BLaER1 (cell line): ENCODE data around the gene POLH.
"Not testable (repeated sequence)": the region's sequence is repeated elsewhere in the genome, so short reads cannot be mapped to it uniquely, and the experiment has no call there.

ENCODE experiments used
- H3K27ac ChIP-seq: shearing (Covaris generic); formaldehyde crosslinking; 2 replicates; pipeline ENCODE4 v1.8.1; 2022
- H3K27me3 ChIP-seq: shearing (Covaris generic); formaldehyde crosslinking; 2 replicates; pipeline ENCODE4 v1.8.1; 2022
- H3K36me3 ChIP-seq: shearing (Covaris generic); formaldehyde crosslinking; 2 replicates; pipeline ENCODE4 v1.8.1; 2022
- H3K4me1 ChIP-seq: shearing (Covaris generic); formaldehyde crosslinking; 2 replicates; pipeline ENCODE4 v1.8.1; 2022
- H3K4me2 ChIP-seq: shearing (Covaris generic); formaldehyde crosslinking; 2 replicates; pipeline ENCODE4 v1.8.1; 2022
- H3K4me3 ChIP-seq: shearing (Covaris generic); formaldehyde crosslinking; 2 replicates; pipeline ENCODE4 v1.8.1; 2022
- H3K9ac ChIP-seq: shearing (Covaris generic); formaldehyde crosslinking; 2 replicates; pipeline ENCODE4 v1.8.1; 2022
- H3K9me3 ChIP-seq: shearing (Covaris generic); formaldehyde crosslinking; 2 replicates; pipeline ENCODE4 v1.8.1; 2022
- H4K20me1 ChIP-seq: shearing (Covaris generic); formaldehyde crosslinking; 2 replicates; pipeline ENCODE4 v1.8.1; 2022
- Cebpa-rat ChIP-seq: shearing (Covaris generic); IDR thresholded peaks from 2 replicates; pipeline ENCODE4 v1.8.1; 2022

POLH gene

DNA sequence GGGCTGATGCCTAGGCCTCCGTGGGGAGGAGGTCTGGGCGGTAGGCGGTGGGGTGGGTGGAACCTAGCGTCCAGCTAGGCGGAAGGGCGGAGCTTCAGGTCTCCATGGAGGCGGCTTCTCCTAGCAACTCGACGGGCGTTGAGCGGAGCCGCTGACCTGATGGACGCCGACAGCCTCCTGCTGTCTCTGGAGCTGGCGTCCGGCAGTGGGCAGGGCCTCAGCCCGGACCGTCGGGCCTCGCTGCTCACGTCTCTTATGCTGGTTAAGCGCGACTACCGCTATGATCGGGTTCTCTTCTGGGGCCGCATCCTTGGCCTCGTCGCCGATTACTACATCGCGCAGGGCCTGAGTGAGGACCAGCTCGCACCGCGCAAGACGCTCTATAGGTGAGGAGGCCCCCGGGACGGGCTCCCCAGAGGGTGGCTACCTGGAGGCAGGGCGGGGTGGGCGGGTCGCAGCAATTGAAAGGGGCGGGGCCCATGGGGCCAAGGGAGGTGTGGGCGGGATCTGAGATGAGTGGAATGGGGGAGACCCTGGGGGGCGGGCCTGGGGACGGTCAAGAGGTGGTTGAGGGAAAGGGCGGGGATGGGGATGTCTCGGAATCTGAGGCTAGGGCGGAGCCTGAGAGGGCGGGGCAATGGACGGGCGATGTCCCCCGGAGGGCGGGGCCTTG lies 69.1 kb downstream of the POLH start, which contains the start of gene RSPH9:
TSS of gene RSPH9 (plus strand) at position 97 of the 673 bp plus-strand sequence. CDS start at position 160, 63 bp downstream.
- Histone ChIP-seq H4K20me1 (peaks cover 49% of the 10 kb centered on the region), H3K4me1 (peaks cover 5% of the 10 kb centered on the region), H3K27ac (no peak within 1 kb of the TSS), H3K4me3 (no peak within 1 kb of the TSS), H3K27me3 (no peaks in the 10 kb centered on the region), H3K36me3 (peaks cover 34% of the 10 kb centered on the region), H3K4me2 (no peak within 1 kb of the TSS), H3K9ac (no peak within 1 kb of the TSS), H3K9me3 (no peaks in the 10 kb centered on the region)
- TF ChIP-seq Cebpa-rat: no peak

DNA sequence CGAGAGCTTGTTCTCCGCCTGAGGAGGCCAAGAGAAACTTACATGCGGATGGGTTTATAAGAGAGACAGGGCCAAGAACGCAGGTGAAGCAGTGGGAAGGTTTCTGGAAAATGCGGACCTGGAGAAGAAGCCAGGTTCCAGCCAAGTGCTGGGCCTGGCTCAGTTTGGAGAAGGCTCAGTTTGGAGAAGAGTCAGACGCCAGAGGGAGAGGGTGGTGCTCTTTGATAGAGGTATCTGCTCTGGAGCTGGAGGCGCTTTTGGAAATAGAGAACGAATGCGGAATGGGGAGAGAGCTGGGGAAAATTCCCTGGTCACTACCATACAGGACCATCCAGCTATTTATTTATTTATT lies 69.6 kb downstream of the POLH start:
- Histone ChIP-seq H3K4me3 (no peak overlapping the region), H3K4me2 (no peak overlapping the region), H3K9ac (no peak overlapping the region)

DNA sequence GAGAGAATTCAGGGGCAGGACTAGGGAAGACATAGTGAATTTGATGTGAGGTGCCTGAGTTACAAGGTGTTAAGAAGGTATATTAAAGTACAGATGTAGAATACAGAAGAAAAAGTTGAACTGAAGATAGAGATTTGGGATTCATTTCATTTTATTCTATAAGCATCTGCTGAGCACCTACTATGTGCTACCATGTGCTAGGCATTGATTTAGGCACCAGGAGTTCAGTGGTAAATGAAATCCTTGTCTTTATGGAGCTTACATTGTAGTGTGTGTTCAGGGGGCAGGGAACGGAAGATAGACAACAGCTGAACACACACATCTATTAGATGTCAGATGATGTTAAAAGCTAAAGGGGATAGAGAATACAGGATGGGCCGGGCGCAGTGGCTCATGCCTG lies 71.6 kb downstream of the POLH start:
- Histone ChIP-seq H3K4me1 (no peaks in the 10 kb centered on the region), H3K9ac (no peak overlapping the region)
- TF ChIP-seq Cebpa-rat: no peak

More for the DNA sequence above, 69.6 kb downstream of the POLH start:
- Histone ChIP-seq H3K27me3 (no peaks in the 10 kb centered on the region), H3K36me3 (peaks cover 29% of the 10 kb centered on the region), H3K27ac (no peak overlapping the region), H4K20me1 (peaks cover 44% of the 10 kb centered on the region), H3K4me1 (no peaks in the 10 kb centered on the region; the same call in 1 of the 2 replicates), H3K9me3 (no peaks in the 10 kb centered on the region)
- no peak for TF ChIP-seq Cebpa-rat

GRCh38 chr6:43648248-43648647 lies 72.3 kb downstream of the POLH start:
- Histone ChIP-seq H3K27ac (no peak overlapping the region), H4K20me1 (peaks cover 17% of the 10 kb centered on the region), H3K4me3 (no peak overlapping the region), H3K4me2 (no peak overlapping the region), H3K36me3 (peaks cover 3% of the 10 kb centered on the region; the same call in 1 of the 2 replicates), H3K9me3 (no peaks in the 10 kb centered on the region), H3K27me3 (no peaks in the 10 kb centered on the region), H3K9ac (no peak overlapping the region), H3K4me1 (no peaks in the 10 kb centered on the region)
- no peak for TF ChIP-seq Cebpa-rat

More for the DNA sequence above, 71.6 kb downstream of the POLH start:
- H3K4me3 ChIP-seq: no peak overlapping the region
- no peak overlapping the region for H3K4me2 ChIP-seq
- H3K27me3 ChIP-seq: no peaks in the 10 kb centered on the region
- peaks cover 9% of the 10 kb centered on the region for H3K36me3 ChIP-seq
- H3K27ac ChIP-seq: no peak overlapping the region
- H3K9me3 ChIP-seq: no peaks in the 10 kb centered on the region
- H4K20me1 ChIP-seq: peaks cover 23% of the 10 kb centered on the region

- not testable (repeated sequence) for H4K20me1 ChIP-seq, H3K27me3 ChIP-seq, H3K4me2 ChIP-seq, H3K9ac ChIP-seq, H3K4me1 ChIP-seq, H3K36me3 ChIP-seq, H3K27ac ChIP-seq, H3K4me3 ChIP-seq, H3K9me3 ChIP-seq
Measured at GRCh38 chr6:43652822-43653221, 76.8 kb downstream of the POLH start.

- TF ChIP-seq Cebpa-rat: no peak
Measured at GRCh38 chr6:43657221-43657802, 81.3 kb downstream of the POLH start.

GRCh38 chr6:43658161-43658560 lies 82.2 kb downstream of the POLH start:
- no peaks in the 10 kb centered on the region; the same call in 1 of the 2 replicates for H3K36me3 ChIP-seq
- H3K4me2 ChIP-seq: no peak overlapping the region
- H3K27me3 ChIP-seq: no peaks in the 10 kb centered on the region
- no peak overlapping the region for H3K9ac ChIP-seq
- H3K4me3 ChIP-seq: no peak overlapping the region
- no peaks in the 10 kb centered on the region for H3K4me1 ChIP-seq
- TF ChIP-seq Cebpa-rat: no peak
- H3K9me3 ChIP-seq: peaks cover 37% of the 10 kb centered on the region
- H4K20me1 ChIP-seq: no peaks in the 10 kb centered on the region
- H3K27ac ChIP-seq: no peak overlapping the region

More at GRCh38 chr6:43657221-43657802, 81.3 kb downstream of the POLH start:
- H3K27ac ChIP-seq: no peak overlapping the region
- H3K27me3 ChIP-seq: no peaks in the 10 kb centered on the region
- peaks cover 37% of the 10 kb centered on the region for H3K9me3 ChIP-seq
- H3K4me2 ChIP-seq: no peak overlapping the region
- H3K36me3 ChIP-seq: no peaks in the 10 kb centered on the region; the same call in 1 of the 2 replicates
- H3K4me1 ChIP-seq: no peaks in the 10 kb centered on the region
- no peaks in the 10 kb centered on the region for H4K20me1 ChIP-seq
- no peak overlapping the region for H3K9ac ChIP-seq
- H3K4me3 ChIP-seq: no peak overlapping the region

DNA sequence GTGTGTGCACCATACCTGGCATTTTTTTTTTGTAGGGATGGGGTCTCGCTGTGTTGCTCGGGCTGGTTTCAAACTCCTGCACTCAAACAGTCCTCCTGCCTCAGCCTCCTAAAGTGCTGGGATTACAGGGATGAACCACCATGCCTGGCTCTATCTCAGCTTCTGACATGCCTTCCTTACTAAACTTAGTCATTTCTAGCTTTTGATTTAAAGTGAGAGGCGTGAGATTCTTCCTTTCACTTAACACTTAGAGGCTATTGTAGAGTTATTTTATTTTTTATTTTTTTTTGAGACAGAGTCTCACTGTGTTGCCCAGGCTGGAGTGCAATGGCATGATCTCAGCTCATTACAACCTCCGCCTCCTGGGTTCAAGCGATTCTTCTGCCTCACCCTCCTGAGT lies 87.0 kb downstream of the POLH start:
- not testable (repeated sequence) for H4K20me1 ChIP-seq, H3K4me1 ChIP-seq, H3K9ac ChIP-seq

More for the DNA sequence above, 87.0 kb downstream of the POLH start:
- not testable (repeated sequence) for H3K4me2 ChIP-seq, H3K27me3 ChIP-seq, H3K27ac ChIP-seq, H3K36me3 ChIP-seq, H3K4me3 ChIP-seq
- H3K9me3 ChIP-seq: peaks cover 37% of the 10 kb centered on the region
